ENCODE measurements around the gene CDH23.

Gene CDH23

GRCh38 chr10:71616817-71617654 lies 220.3 kb downstream of the CDH23 start:
- no peak for TF ChIP-seq CTCF (conservative IDR thresholded peaks at IDR 0.05; ENCODE audit: low read depth, low read length)
- H3K27me3 ChIP-seq (ENCODE audit: insufficient read depth, low read depth): peaks cover 88% of the 10 kb centered on the region
- H3K9ac ChIP-seq: no peak overlapping the region
- no peaks in the 10 kb centered on the region for H3K4me1 ChIP-seq (ENCODE audit: low read depth, poor library complexity, severe bottlenecking)
- no peak overlapping the region for H3K4me2 ChIP-seq
- H3K4me3 ChIP-seq (IDR thresholded peaks at IDR 0.05; ENCODE audit: insufficient read depth, low read depth, low read length): no peak overlapping the region
- no peaks in the 10 kb centered on the region for H3K36me3 ChIP-seq (ENCODE audit: insufficient read depth)
- H4K20me1 ChIP-seq (ENCODE audit: insufficient read depth): no peaks in the 10 kb centered on the region
- H3K79me2 ChIP-seq (ENCODE audit: insufficient read depth, low read depth): no peaks in the 10 kb centered on the region
- no peak overlapping the region for H3K27ac ChIP-seq
- no peak overlapping the region for H2AFZ ChIP-seq (ENCODE audit: low read depth)

- Histone ChIP-seq H3K27ac (no peak overlapping the region), H3K36me3 (ENCODE audit: insufficient read depth) (no peaks in the 10 kb centered on the region), H3K9ac (no peak overlapping the region), H3K27me3 (ENCODE audit: insufficient read depth, low read depth) (peaks cover 88% of the 10 kb centered on the region), H4K20me1 (ENCODE audit: insufficient read depth) (no peaks in the 10 kb centered on the region), H3K79me2 (ENCODE audit: insufficient read depth, low read depth) (no peaks in the 10 kb centered on the region), H3K4me3 (IDR thresholded peaks at IDR 0.05; ENCODE audit: insufficient read depth, low read depth, low read length) (no peak overlapping the region), H2AFZ (ENCODE audit: low read depth) (no peak overlapping the region), H3K4me1 (ENCODE audit: low read depth, poor library complexity, severe bottlenecking) (no peaks in the 10 kb centered on the region), H3K4me2 (no peak overlapping the region)
- no peak for TF ChIP-seq CTCF (conservative IDR thresholded peaks at IDR 0.05; ENCODE audit: low read depth, low read length)
These were observed 221.5 kb downstream of the CDH23 start for GRCh38 chr10:71618176-71618575.

GRCh38 chr10:71618598-71618997 lies 221.9 kb downstream of the CDH23 start:
- TF ChIP-seq CTCF (conservative IDR thresholded peaks at IDR 0.05; ENCODE audit: low read depth, low read length): no peak
- Histone ChIP-seq H3K4me2 (no peak overlapping the region), H3K27ac (no peak overlapping the region), H3K27me3 (ENCODE audit: insufficient read depth, low read depth) (peaks cover 88% of the 10 kb centered on the region), H3K9ac (no peak overlapping the region), H3K36me3 (ENCODE audit: insufficient read depth) (no peaks in the 10 kb centered on the region), H4K20me1 (ENCODE audit: insufficient read depth) (no peaks in the 10 kb centered on the region), H2AFZ (ENCODE audit: low read depth) (no peak overlapping the region), H3K4me3 (IDR thresholded peaks at IDR 0.05; ENCODE audit: insufficient read depth, low read depth, low read length) (no peak overlapping the region), H3K4me1 (ENCODE audit: low read depth, poor library complexity, severe bottlenecking) (no peaks in the 10 kb centered on the region), H3K79me2 (ENCODE audit: insufficient read depth, low read depth) (no peaks in the 10 kb centered on the region)

- H3K36me3 ChIP-seq (ENCODE audit: insufficient read depth): no peaks in the 10 kb centered on the region
- H3K27me3 ChIP-seq (ENCODE audit: insufficient read depth, low read depth): peaks cover 87% of the 10 kb centered on the region
- no peak for TF ChIP-seq CTCF (conservative IDR thresholded peaks at IDR 0.05; ENCODE audit: low read depth, low read length)
- H3K4me2 ChIP-seq: no peak overlapping the region
- no peaks in the 10 kb centered on the region for H3K4me1 ChIP-seq (ENCODE audit: low read depth, poor library complexity, severe bottlenecking)
- no peaks in the 10 kb centered on the region for H3K79me2 ChIP-seq (ENCODE audit: insufficient read depth, low read depth)
- H3K4me3 ChIP-seq (IDR thresholded peaks at IDR 0.05; ENCODE audit: insufficient read depth, low read depth, low read length): no peak overlapping the region
- H3K27ac ChIP-seq: no peak overlapping the region
- no peaks in the 10 kb centered on the region for H4K20me1 ChIP-seq (ENCODE audit: insufficient read depth)
- H2AFZ ChIP-seq (ENCODE audit: low read depth): no peak overlapping the region
- no peak overlapping the region for H3K9ac ChIP-seq
These were observed 223.9 kb downstream of the CDH23 start for GRCh38 chr10:71620642-71621041.
